MV-4-11 (cell line): ENCODE data around the gene P4HA3.

Source experiments
- DNase-seq: peaks from one replicate; lab custom pipeline; 2025; lab: John Stamatoyannopoulos, UW

The P4HA3 gene

GRCh38 chr11:74316772-74317505 is 5.5 kb upstream of the P4HA3 start:
- no peak for DNase-seq

GRCh38 chr11:74312326-74312725 is 886 bp upstream of the P4HA3 start:
- DNase-seq = peak; percentile 35

GRCh38 chr11:74310857-74311256 is 583 bp downstream of the P4HA3 start:
- no peak for DNase-seq

- DNase-seq = no peak
Measured at GRCh38 chr11:74307434-74307833, 4.0 kb downstream of the P4HA3 start.

GRCh38 chr11:74306435-74307175 is 4.8 kb downstream of the P4HA3 start:
- DNase-seq = peak; percentile 81

- no peak for DNase-seq
Measured at GRCh38 chr11:74299015-74299414, 12.4 kb downstream of the P4HA3 start.

- DNase-seq = no peak
Measured at GRCh38 chr11:74297484-74297883, 14.0 kb downstream of the P4HA3 start.

DNA sequence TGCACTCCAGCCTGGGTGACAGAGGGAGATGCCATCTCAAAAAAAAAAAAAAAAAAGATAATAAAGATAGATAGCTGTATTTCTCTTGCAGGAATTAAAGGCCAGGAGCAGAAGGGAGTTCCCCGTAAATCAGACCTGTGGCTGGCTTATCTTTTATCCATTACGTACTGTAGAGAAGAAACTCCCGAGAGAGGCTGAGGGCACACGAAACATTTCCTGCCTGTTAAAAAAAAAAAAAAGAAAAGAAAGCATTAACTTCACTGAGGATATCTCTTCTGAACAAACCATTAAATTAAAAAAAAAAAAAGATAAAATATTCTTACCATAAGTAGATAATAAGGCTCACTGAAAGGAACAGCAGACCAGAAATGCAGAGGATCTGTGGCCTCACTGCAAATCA is 22.5 kb downstream of the P4HA3 start:
- no peak for DNase-seq

- DNase-seq = no peak
Measured at GRCh38 chr11:74288161-74288560, 23.3 kb downstream of the P4HA3 start.

DNA sequence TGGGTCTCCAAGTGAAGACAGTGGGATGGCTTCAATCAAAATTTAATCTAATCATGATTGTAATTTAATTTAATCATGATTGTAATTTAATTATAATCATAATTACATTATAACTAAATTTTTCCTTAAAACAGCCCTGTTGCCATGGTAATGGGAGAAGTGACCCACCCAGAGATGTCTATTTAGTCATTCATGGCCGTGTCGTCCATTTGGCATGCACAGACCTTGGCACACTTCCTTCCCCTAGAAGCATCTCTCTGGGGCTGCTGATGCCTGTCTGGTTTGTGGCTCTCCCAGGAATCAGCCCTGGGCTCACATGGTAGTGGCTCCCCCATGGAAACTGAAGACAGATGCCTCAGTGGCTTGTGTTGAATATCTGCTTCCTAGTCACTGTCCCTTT is 27.0 kb downstream of the P4HA3 start:
- DNase-seq = no peak

GRCh38 chr11:74283580-74284180 is 27.8 kb downstream of the P4HA3 start:
- no peak for DNase-seq

- DNase-seq = no peak
Measured at GRCh38 chr11:74282914-74283371, 28.5 kb downstream of the P4HA3 start.

DNA sequence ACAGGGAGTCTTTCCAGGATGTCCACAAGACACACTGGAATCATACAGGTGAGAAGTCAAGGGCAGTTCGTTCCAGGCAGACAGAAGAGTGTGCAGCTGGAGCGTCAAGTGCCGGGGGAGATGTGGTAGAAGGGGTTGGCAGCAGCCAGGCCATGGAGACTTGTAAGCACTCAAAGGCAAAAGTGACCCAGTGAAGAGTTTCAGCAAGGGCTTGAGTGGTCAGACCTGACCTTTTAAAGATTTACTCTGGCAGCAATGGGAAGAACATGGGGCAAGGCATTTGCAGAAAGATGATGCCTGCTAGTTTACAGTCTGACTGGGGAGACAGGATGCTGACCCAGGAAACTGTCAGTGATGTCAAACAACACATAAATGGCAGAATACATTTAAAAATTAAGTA is 29.0 kb downstream of the P4HA3 start:
- DNase-seq = no peak

- no peak for DNase-seq
Measured at GRCh38 chr11:74280494-74280893, 30.9 kb downstream of the P4HA3 start.

DNA sequence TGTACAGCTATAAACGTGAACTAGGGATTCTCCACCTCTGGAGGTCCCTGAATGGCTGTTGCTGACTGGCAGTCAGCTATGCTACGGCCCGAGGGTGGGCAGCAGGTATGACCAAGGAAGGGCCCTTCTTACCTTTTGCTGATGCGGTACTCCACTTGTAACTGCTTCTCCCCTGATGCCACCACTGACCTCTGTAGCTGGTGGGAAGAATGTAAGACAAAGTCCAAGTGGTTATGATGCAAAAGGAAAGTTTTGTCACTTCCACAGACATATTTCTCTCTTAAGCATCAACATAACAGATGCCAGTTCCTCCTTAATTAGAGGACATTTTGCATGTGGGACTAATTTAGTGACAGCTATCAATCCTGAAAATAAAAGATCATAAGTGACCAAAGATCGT is 32.2 kb downstream of the P4HA3 start:
- DNase-seq = no peak

DNA sequence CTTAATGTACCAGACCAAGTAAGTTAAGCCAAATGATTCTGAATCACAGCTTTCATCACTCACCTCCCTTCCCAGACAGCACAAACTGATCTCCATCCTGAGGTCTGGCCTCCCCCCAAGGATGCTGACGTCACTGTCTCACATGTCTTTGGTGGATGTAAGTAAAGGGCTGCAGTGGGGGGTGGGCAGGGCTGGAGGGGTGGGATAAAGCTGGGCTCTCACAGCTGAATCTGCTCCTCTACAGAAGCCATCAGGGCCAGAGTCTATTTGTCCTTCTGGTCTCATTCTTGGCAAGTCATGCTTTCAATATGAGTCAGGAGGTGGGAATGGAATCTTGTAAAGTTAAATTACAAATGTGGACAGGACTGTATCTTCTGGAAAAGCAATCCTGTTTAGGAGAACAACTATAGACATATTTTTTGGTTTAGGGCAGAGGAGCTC is 32.7 kb downstream of the P4HA3 start:
- DNase-seq = no peak

GRCh38 chr11:74278103-74278502 is 33.3 kb downstream of the P4HA3 start:
- DNase-seq = no peak

DNA sequence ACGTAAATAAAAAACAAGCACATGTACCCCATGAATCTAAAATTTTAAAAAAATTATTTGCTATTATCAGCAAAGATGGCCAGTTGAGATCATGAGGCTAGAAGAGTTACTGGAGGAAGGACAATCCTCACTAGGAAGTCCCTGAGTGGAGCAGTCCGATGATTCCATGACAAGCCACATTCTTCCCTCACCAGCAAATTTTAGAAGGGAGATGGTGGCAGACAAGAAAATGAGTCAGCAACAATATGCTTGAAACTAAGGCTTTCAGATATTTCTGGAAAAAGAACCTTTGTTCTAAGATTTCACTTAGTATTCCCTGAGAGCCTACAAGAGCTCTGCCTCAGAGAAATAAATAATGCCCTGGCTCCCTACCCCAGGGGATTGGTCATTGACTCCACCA is 34.9 kb downstream of the P4HA3 start:
- DNase-seq = no peak

DNA sequence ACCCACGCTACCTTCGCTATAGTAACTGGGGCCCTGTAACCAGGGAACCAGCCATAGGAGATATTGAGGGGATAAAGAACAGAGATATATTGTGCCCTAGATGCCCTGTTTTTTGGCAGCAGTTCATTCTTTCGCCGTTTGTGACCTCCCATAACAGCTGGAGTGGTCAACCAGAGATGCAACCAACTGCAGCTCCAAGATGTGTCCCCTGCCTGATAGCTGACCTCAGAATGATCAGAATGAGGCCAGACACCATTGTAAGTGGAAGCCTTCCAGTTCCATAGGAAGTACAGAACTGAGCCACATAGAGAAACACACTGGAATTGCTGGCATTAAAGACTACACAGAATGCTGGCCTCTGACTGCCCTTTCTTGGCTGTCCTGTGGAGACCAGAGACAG is 39.2 kb downstream of the P4HA3 start:
- DNase-seq = no peak

DNA sequence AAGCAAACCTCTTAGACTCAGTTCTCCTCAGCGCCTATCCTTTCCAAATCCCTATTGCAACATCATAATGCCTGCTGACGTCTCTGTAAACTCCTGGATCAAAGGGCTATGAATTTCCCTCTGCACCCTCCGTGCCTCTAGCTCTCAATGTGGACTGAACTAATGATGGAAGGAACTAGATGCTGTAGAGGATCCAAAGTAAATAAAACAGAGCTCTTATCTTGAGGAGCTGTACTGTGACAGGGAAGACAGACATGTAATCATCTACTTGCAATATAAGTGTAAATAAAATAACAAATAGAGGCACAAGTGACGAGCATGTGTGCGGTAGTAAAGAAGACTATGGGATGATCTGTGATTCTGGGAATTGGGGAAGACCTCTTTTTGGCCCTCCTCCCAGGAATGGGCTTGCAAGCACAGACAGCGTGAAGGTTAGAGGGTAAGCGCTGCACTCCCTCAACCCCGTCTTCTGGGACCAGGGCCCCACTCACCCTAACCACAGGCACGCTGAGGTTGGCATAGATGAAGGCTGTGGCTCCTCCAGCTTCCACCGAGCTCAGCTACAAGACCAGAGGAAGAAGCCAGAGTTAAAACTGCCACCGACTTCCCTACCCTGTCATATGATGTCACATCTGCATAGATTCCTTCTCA is 42.2 kb downstream of the P4HA3 start:
- peak; percentile 32 for DNase-seq

DNA sequence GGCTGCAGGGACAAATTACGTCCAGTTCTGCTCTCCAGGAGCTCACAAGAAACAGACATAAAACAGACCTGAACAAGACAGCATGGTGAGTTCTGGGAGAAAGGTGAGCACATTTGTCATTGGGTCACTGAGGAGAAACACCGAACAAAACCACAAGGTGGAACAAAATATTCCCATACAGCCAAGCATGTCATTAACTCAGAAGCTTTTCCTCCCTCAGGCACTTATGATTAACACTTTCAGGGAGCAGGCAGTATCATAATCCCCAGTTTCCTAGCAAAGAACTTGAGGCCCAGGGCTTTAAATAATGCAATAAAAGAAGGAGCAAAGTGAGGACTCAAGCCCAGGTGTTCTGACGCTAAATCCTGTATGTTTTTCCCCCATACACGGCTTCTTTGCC is 43.0 kb downstream of the P4HA3 start:
- DNase-seq = no peak

- DNase-seq = no peak
Measured at GRCh38 chr11:74267014-74267413, 44.4 kb downstream of the P4HA3 start.

GRCh38 chr11:74265256-74265655 is 46.2 kb downstream of the P4HA3 start:
- DNase-seq = no peak
